ENCODE measurements around the gene ETV5.

DNA sequence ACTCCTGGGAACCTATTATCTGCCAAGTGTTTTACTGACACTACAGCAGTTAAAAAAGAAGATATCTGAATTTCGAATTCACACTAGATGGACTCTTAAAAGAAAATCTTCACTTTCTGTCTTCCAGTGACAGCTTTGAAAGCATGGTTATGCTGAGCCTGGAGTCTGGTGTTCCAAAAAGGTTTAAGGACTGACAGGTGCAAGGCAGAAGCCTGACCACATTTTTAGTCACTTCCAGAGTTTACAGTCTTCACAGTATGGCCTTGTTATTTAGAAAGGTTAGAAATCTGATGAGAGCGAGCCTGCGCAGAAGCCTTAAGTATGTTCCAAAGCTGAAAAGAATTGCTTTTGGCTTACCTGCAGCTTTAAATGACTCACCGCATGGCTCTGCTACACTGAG is 59.9 kb downstream of the ETV5 start:
- TF ChIP-seq, protein P1, sequence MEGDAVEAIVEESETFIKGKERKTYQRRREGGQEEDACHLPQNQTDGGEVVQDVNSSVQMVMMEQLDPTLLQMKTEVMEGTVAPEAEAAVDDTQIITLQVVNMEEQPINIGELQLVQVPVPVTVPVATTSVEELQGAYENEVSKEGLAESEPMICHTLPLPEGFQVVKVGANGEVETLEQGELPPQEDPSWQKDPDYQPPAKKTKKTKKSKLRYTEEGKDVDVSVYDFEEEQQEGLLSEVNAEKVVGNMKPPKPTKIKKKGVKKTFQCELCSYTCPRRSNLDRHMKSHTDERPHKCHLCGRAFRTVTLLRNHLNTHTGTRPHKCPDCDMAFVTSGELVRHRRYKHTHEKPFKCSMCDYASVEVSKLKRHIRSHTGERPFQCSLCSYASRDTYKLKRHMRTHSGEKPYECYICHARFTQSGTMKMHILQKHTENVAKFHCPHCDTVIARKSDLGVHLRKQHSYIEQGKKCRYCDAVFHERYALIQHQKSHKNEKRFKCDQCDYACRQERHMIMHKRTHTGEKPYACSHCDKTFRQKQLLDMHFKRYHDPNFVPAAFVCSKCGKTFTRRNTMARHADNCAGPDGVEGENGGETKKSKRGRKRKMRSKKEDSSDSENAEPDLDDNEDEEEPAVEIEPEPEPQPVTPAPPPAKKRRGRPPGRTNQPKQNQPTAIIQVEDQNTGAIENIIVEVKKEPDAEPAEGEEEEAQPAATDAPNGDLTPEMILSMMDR (conservative IDR thresholded peaks at IDR 0.05; ENCODE audit: low read depth, low read length), result no peak
- TF ChIP-seq EZH2 (IDR thresholded peaks at IDR 0.05; ENCODE audit: borderline replicate concordance, low read depth, low read length, poor library complexity, severe bottlenecking), result no peak

All from A673 (cell line).